Adrenal gland (tissue), 12 donors: ENCODE results near the gene LYPD6. TPM values are rescaled to one million over a fixed set of nuclear protein-coding genes. Genes with fewer than 3 reads are reported as not detected.

Experiments used
- DNase-seq, 7 donors: peaks; one replicate each; pipeline ENCODE4 v3.0.0-alpha.2; 2019 to 2020
- H3K27ac ChIP-seq, 5 donors: fragments of 200-600 bp; sonication (generic) in 4 of 5; 1 replicate in 3 of 5; 2 replicates in 2 of 5; pipeline versions ENCODE4 v1.5.1 to v1.8.0; 2016 to 2020; ENCODE audit warnings: mild to moderate bottlenecking in 1 of 5
- H3K27me3 ChIP-seq: fragments of 200-600 bp; 2 replicates; pipeline ENCODE4 v1.8.0; 2021
- H3K36me3 ChIP-seq, 2 donors: fragments of 200-600 bp; replicated peaks in 1 of 2; 1 replicate in 1 of 2; 2 replicates in 1 of 2; pipeline versions ENCODE4 v1.5.1 to v1.8.0; 2018 to 2022
- H3K4me1 ChIP-seq, 2 donors: fragments of 200-600 bp; replicated peaks in 1 of 2; 1 replicate in 1 of 2; 2 replicates in 1 of 2; pipeline versions ENCODE4 v1.5.1 to v1.8.0; 2018 to 2021
- H3K4me3 ChIP-seq, 4 donors: fragments of 200-600 bp; sonication (generic) in 3 of 4; one replicate each; pipeline ENCODE4 v1.5.1; 2016 to 2018
- H3K9me3 ChIP-seq, 3 donors: fragments of 200-600 bp; sonication (generic) in 1 of 3; replicated peaks in 1 of 3; 1 replicate in 2 of 3; 2 replicates in 1 of 3; pipeline versions ENCODE4 v1.5.1 to v1.8.0; 2016 to 2021
- CTCF ChIP-seq, 6 experiments: fragments of 450-650 bp in 4 of 6; fragments of 200-600 bp in 2 of 6; sonication (generic) in 1 of 6; IDR thresholded peaks; 1 replicate in 5 of 6; 2 replicates in 1 of 6; pipeline versions ENCODE4 v1.5.1 to v1.8.0; 2016 to 2021; ENCODE audit warnings: antibody characterized with exemption in 6 of 6, mild to moderate bottlenecking in 2 of 6, moderate library complexity in 1 of 6
- POLR2A ChIP-seq, 2 donors: fragments of 450-650 bp; IDR thresholded peaks; one replicate each; pipeline ENCODE4 v1.6.1; 2017; ENCODE audit warnings: antibody characterized with exemption in 2 of 2, mild to moderate bottlenecking in 2 of 2, moderate library complexity in 1 of 2
- WGBS, 4 donors: extraction: QIAGEN DNeasy Blood & Tissue Kit in 2 of 4; methylation state at CpG; one replicate each; pipeline versions ENCODE4 v1.1.5 to v1.1.7; 2013 to 2017; 5-methylcytosine and 5-hydroxymethylcytosine counted together
- intact Hi-C, 2 donors: fragments of 100-400 bp; cut with DNase I; formaldehyde crosslinking; loops; one replicate each; pipeline versions ENCODE4 v1.14.1 to v1.15.0; 2022 to 2023
- polyA plus RNA-seq, 3 donors: library from polyadenylated mRNA; stranded (reverse); fragments of 200-250 nt in 2 of 3; fragments of 350-450 nt in 1 of 3; fragmentation: Illumina TruSeq in 1 of 3; extraction: RNeasy Lipid Tissue Mini Kit (QIAGEN cat#74804) in 1 of 3; gene quantifications; one replicate each; pipeline ENCODE4 v1.2.3, GENCODE V29; 2013 to 2014
- total RNA-seq, 9 donors: library from RNA; depleted of rRNA in 4 of 9; stranded (reverse); fragments of >200 nt in 4 of 9; fragments of 120-200 nt in 1 of 9; fragmentation: NEBNext Ultra II Directional in 1 of 9; extraction: Animal tissue kit (Norgen Biotek cat#: 25700) in 1 of 9; gene quantifications; one replicate each; pipeline versions ENCODE4 v1.1.0 to v1.2.4, GENCODE V29; 2013 to 2023
- donor health status: healthy with polysubstance abuse.
- donor health status: Bipolar disorder and iron deficiency.
- donor health status: DM: yes; HTN: yes; CAD: no.
- donor health status: DM: no; HTN: no; CAD: no.
- donor health status: DM: no; HTN: no; CAD: no.
- donor health status: DM: yes; HTN: yes; CAD: no.

LYPD6 gene
- total and polyA plus RNA-seq, 12 donors = 0.06 to 1.2 (median 0.16) TPM; not detected in 4

DNA sequence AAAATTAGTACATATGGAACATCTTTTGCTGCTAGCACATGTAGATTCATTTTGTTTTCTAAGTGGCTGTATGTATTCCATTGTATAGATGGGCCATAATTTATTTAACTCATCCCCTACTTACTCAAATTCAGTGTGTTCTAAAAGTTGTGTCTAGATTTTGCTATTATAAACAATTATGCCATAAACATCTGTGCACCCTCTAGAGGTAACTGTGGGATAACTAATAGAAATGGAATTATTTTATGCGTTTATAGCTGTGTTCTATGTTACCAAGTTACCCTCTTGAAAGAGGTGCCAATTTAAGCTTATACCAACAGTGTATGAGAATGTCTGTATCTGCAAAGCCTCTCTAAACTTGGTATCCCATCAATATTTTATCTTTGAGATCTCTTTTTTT lies 156.8 kb downstream of the LYPD6 start:
- TF ChIP-seq CTCF (IDR thresholded peaks at IDR 0.05) (no peak), POLR2A (IDR thresholded peaks at IDR 0.05) (no peak)
- Histone ChIP-seq H3K4me1 (no peaks in the 10 kb centered on the region), H3K27ac (no peak overlapping the region), H3K36me3 (no peaks in the 10 kb centered on the region), H3K4me3 (no peak overlapping the region), H3K27me3 (peaks cover 5% of the 10 kb centered on the region), H3K9me3 (no peaks in the 10 kb centered on the region)
- DNase-seq = no peak
- intact Hi-C loops = no loop called here
- 45 to 68% (median 49%) methylated on average over 1 of the region's 1 CpG for WGBS, 4 donors

DNA sequence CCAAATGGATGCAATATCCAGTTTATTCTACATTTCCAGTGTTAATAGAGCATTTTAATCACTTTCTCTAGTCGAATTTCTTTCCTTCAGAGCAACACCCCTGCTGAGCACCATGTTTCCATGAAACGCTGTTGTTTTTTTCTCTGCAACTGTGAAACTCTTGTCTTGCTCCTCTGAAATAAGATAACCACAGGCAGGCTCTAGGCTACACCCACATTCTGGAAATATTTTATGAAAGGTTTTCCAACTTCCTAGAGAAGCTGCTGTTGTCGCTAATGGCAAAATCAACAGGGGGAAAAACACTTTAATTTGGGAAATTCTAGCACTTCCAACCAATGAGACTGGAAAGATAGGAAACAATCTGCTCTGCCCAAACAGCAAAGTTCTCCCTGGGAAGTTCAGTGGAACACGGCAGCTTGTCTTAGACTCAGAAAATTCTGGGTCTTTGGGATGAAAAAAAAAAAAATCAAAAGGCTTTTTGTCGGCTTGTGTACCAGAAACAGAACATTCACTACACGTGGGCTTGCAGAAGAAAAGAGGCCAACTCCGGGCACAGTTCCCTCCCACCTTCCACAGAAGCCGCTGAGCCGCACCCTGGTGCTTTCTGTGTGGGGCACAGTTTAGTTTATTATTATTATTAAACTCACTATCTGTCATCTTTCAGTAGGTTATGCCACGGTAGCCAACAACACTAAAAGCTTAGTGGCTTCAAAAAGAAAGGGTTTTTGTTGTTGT lies 158.5 kb downstream of the LYPD6 start:
- H3K4me1 ChIP-seq = no peaks in the 10 kb centered on the region
- H3K27ac ChIP-seq = no peak overlapping the region
- intact Hi-C loops = no loop called here
- DNase-seq = no peak
- peaks cover 5% of the 10 kb centered on the region for H3K27me3 ChIP-seq
- H3K4me3 ChIP-seq = no peak overlapping the region
- TF ChIP-seq CTCF (IDR thresholded peaks at IDR 0.05) (no peak), POLR2A (IDR thresholded peaks at IDR 0.05) (no peak)
- no peaks in the 10 kb centered on the region for H3K36me3 ChIP-seq
- no peaks in the 10 kb centered on the region for H3K9me3 ChIP-seq
- 56 to 61% (median 57%) methylated on average over 10 of the region's 10 CpGs for WGBS, 4 donors

DNA sequence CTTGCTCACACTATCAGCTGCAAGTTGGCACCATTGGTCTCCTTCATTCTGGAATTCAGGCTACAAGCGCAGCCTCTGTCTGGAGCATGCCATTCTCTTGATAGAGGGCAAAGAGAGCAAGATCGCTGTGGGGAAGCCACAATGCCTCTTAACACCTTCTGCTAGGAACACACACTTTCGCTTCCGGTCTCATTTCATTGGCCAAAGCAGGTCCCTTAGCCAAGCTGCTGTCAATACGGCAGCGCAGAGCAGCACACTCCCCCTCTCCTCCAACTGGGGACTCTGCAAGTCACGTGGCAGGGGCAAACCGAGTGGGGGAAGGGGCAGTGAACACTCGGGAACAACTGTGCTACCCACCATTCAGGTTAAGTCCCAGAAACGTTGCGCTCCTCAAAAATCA lies 159.1 kb downstream of the LYPD6 start:
- Histone ChIP-seq H3K36me3 (no peaks in the 10 kb centered on the region), H3K27ac (no peak overlapping the region), H3K4me1 (no peaks in the 10 kb centered on the region), H3K9me3 (no peaks in the 10 kb centered on the region), H3K27me3 (peaks cover 5% of the 10 kb centered on the region), H3K4me3 (no peak overlapping the region)
- DNase-seq = no peak
- 54 to 72% (median 63%) methylated on average over 4 to 11 of the region's 11 CpGs for WGBS, 4 donors
- TF ChIP-seq CTCF (IDR thresholded peaks at IDR 0.05) (no peak), POLR2A (IDR thresholded peaks at IDR 0.05) (no peak)
- intact Hi-C loops = no loop called here

DNA sequence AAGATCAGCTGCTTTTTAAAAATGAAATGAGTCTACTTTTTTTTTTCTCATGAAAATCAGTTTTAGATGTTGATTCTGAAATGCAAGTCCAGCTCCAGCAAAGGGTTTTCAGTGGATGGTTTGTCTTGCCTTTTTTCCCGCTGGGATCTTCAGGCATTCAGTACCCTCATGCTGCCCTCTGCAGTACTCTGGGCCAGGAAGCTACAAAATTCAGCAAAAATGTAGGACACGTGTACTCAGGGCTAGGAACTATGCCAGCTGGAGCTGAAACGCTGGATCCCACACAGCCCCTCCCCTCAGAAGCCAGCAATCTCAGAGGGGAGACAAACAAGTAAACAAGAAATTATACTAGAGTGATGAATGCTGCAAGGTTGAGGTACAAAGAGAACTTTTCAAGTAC lies 159.9 kb downstream of the LYPD6 start:
- no peaks in the 10 kb centered on the region for H3K36me3 ChIP-seq
- DNase-seq = no peak
- intact Hi-C loops = no loop called here
- 15 to 17% (median 16%) methylated on average over 3 of the region's 3 CpGs for WGBS, 4 donors
- H3K4me3 ChIP-seq = no peak overlapping the region
- TF ChIP-seq CTCF (IDR thresholded peaks at IDR 0.05) (no peak), POLR2A (IDR thresholded peaks at IDR 0.05) (no peak)
- no peaks in the 10 kb centered on the region for H3K9me3 ChIP-seq
- peaks cover 5% of the 10 kb centered on the region for H3K27me3 ChIP-seq
- H3K27ac ChIP-seq = no peak overlapping the region
- no peaks in the 10 kb centered on the region for H3K4me1 ChIP-seq
